H1 (cell line): ENCODE results near the gene WNT3A. TPM values are rescaled to one million over a fixed set of nuclear protein-coding genes. Genes with fewer than 3 reads are reported as not detected.

Experiments used
- CTCF ChIA-PET: fragments of 300-600 bp; sonication (Branson Sonifier 250); formaldehyde crosslinking; loops from one replicate; lab custom pipeline; 2021; ENCODE audit not compliant: partially characterized antibody; lab: Charles Lee
- POLR2A ChIA-PET: fragments of 300-600 bp; sonication (Branson Sonifier 250); formaldehyde crosslinking; loops from one replicate; lab custom pipeline; 2021; ENCODE audit warnings: inconsistent platforms; ENCODE audit not compliant: partially characterized antibody; lab: Charles Lee
- DNase-seq, 2 experiments: peaks; one replicate each; pipeline versions ENCODE4 v3.0.0 to v3.0.0-alpha.2; 2010 to 2022; ENCODE audit warnings: low spot score in 2 of 2, low read depth in 1 of 2, mixed read lengths in 1 of 2
- FAIRE-seq: peaks from 2 replicates; lab custom pipeline; 2011; peaks lifted over from hg19 to GRCh38; lab: Jason Lieb, UNC
- H2AFZ ChIP-seq: 2 replicates; pipeline ENCODE4 v1.8.1; 2012; ENCODE audit warnings: low read length, inconsistent platforms
- H2AK5ac ChIP-seq: 2 replicates; pipeline ENCODE4 v1.6.1; 2013; ENCODE audit warnings: low read depth, low read length
- H2BK120ac ChIP-seq: replicated peaks from 2 replicates; pipeline ENCODE3; 2013; ENCODE audit warnings: low read depth, low read length, inconsistent platforms
- H2BK12ac ChIP-seq: 2 replicates; pipeline ENCODE4 v1.6.1; 2013; ENCODE audit warnings: low read depth, low read length
- H2BK15ac ChIP-seq: 2 replicates; pipeline ENCODE4 v1.6.1; 2013; ENCODE audit warnings: low read length
- H2BK20ac ChIP-seq: 2 replicates; pipeline ENCODE4 v1.6.1; 2013; ENCODE audit warnings: low read length
- H2BK5ac ChIP-seq: 2 replicates; pipeline ENCODE4 v1.6.1; 2013; ENCODE audit warnings: low read depth, low read length
- H3K14ac ChIP-seq: 2 replicates; pipeline ENCODE4 v1.6.1; 2013; ENCODE audit warnings: inconsistent platforms; ENCODE audit not compliant: insufficient read length
- H3K18ac ChIP-seq: 2 replicates; pipeline ENCODE4 v1.6.1; 2013; ENCODE audit warnings: low read length; ENCODE audit errors: extremely low read depth
- H3K23ac ChIP-seq: 2 replicates; pipeline ENCODE4 v1.6.1; 2013; ENCODE audit warnings: inconsistent platforms; ENCODE audit not compliant: insufficient read length
- H3K23me2 ChIP-seq: 2 replicates; pipeline ENCODE4 v1.6.1; 2013; ENCODE audit warnings: low read depth, low read length
- H3K27ac ChIP-seq: 2 replicates; pipeline ENCODE4 v1.6.1; 2011; ENCODE audit warnings: low read depth, low read length, inconsistent platforms
- H3K27me3 ChIP-seq, 4 experiments: replicated peaks in 1 of 4; 1 replicate in 1 of 4; 2 replicates in 3 of 4; pipeline versions ENCODE4 v1.6.1 to v1.8.1; 2011 to 2013; ENCODE audit warnings: low read length in 3 of 4, mild to moderate bottlenecking in 3 of 4, inconsistent platforms in 2 of 4, mixed read lengths in 2 of 4, moderate library complexity in 1 of 4; ENCODE audit not compliant: control insufficient read depth in 3 of 4, insufficient read depth in 3 of 4; ENCODE audit errors: extremely low read depth in 1 of 4
- H3K36me3 ChIP-seq, 4 experiments: 2 replicates each; pipeline versions ENCODE4 v1.6.1 to v1.8.1; 2011 to 2013; ENCODE audit warnings: mild to moderate bottlenecking in 4 of 4, low read length in 3 of 4, moderate library complexity in 2 of 4, control low read depth in 1 of 4, inconsistent platforms in 1 of 4; ENCODE audit not compliant: insufficient read depth in 4 of 4, control insufficient read depth in 2 of 4
- H3K4ac ChIP-seq: replicated peaks from 2 replicates; pipeline ENCODE3; 2013; ENCODE audit warnings: low read length, low read depth, mixed read lengths, inconsistent platforms; ENCODE audit not compliant: insufficient read length
- H3K4me1 ChIP-seq, 4 experiments: replicated peaks in 1 of 4; 1 replicate in 1 of 4; 2 replicates in 3 of 4; pipeline versions ENCODE4 v1.6.1 to v1.8.1; 2011 to 2013; ENCODE audit warnings: low read length in 3 of 4, inconsistent platforms in 2 of 4, mixed read lengths in 1 of 4; ENCODE audit not compliant: insufficient read depth in 4 of 4, control insufficient read depth in 3 of 4
- H3K4me2 ChIP-seq, 2 experiments: 2 replicates each; pipeline versions ENCODE4 v1.6.1 to v1.8.1; 2011 to 2013; ENCODE audit warnings: low read depth in 2 of 2, low read length in 2 of 2, control low read depth in 1 of 2, inconsistent platforms in 1 of 2, mild to moderate bottlenecking in 1 of 2; ENCODE audit not compliant: insufficient read depth in 1 of 2
- H3K4me3 ChIP-seq, 4 experiments: fragments of 200-600, 300-600 bp in 1 of 4; sonication (generic), shearing (Covaris generic), sonication (Bioruptor Twin) in 1 of 4; 2 replicates each; pipeline versions ENCODE4 v1.5.1 to v1.8.1; 2011 to 2016; ENCODE audit warnings: low read length in 4 of 4, low read depth in 3 of 4, control low read depth in 2 of 4, inconsistent platforms in 2 of 4, mild to moderate bottlenecking in 2 of 4, mixed read lengths in 1 of 4, moderate library complexity in 1 of 4; ENCODE audit not compliant: insufficient read depth in 2 of 4; ENCODE audit errors: extremely low read depth in 1 of 4
- H3K56ac ChIP-seq: replicated peaks from 2 replicates; pipeline ENCODE3; 2013; ENCODE audit warnings: low read depth, mild to moderate bottlenecking, mixed read lengths, low read length, inconsistent platforms; ENCODE audit not compliant: insufficient read length
- H3K79me1 ChIP-seq: 2 replicates; pipeline ENCODE4 v1.6.1; 2013; ENCODE audit warnings: low read depth, low read length, control low read depth
- H3K79me2 ChIP-seq, 2 experiments: 2 replicates each; pipeline versions ENCODE4 v1.6.1 to v1.8.1; 2012 to 2013; ENCODE audit warnings: low read length in 2 of 2, mild to moderate bottlenecking in 2 of 2, inconsistent platforms in 1 of 2; ENCODE audit not compliant: insufficient read depth in 2 of 2, control insufficient read depth in 1 of 2
- H3K9ac ChIP-seq, 4 experiments: replicated peaks in 1 of 4; 1 replicate in 1 of 4; 2 replicates in 3 of 4; pipeline versions ENCODE4 v1.6.1 to v1.8.1; 2011 to 2013; ENCODE audit warnings: low read depth in 3 of 4, low read length in 3 of 4, control low read depth in 2 of 4, mild to moderate bottlenecking in 2 of 4, moderate library complexity in 2 of 4, inconsistent platforms in 1 of 4; ENCODE audit errors: extremely low read depth in 1 of 4
- H3K9me3 ChIP-seq, 2 experiments: 2 replicates each; pipeline versions ENCODE4 v1.6.1 to v1.8.1; 2012 to 2013; ENCODE audit warnings: mild to moderate bottlenecking in 2 of 2, moderate library complexity in 2 of 2, control low read depth in 1 of 2, inconsistent platforms in 1 of 2, low read depth in 1 of 2, low read length in 1 of 2, mixed read lengths in 1 of 2; ENCODE audit not compliant: insufficient read depth in 2 of 2
- H4K20me1 ChIP-seq, 2 experiments: replicated peaks in 1 of 2; 2 replicates each; pipeline versions ENCODE3 to v1.8.1; 2011 to 2013; ENCODE audit warnings: inconsistent platforms in 2 of 2, low read length in 2 of 2, mild to moderate bottlenecking in 1 of 2; ENCODE audit not compliant: insufficient read depth in 2 of 2, control insufficient read depth in 1 of 2
- H4K5ac ChIP-seq: 2 replicates; pipeline ENCODE4 v1.6.1; 2013; ENCODE audit warnings: low read length, low read depth, mixed read lengths, inconsistent platforms; ENCODE audit not compliant: insufficient read length
- H4K8ac ChIP-seq: 2 replicates; pipeline ENCODE4 v1.8.0; 2013; ENCODE audit warnings: mild to moderate bottlenecking, moderate library complexity, low read length, inconsistent platforms; ENCODE audit not compliant: insufficient read depth; ENCODE audit errors: extremely low read depth
- H4K91ac ChIP-seq: replicated peaks from 2 replicates; pipeline ENCODE3; 2013; ENCODE audit warnings: low read length, mixed read lengths, inconsistent platforms; ENCODE audit not compliant: insufficient read length
- ASH2L ChIP-seq: fragments of 200-600, 300-600 bp; sonication (generic); IDR thresholded peaks from one replicate; pipeline ENCODE4 v1.7.1; 2017; ENCODE audit warnings: low read length
- CBX8 ChIP-seq: fragments of 300-800, 300-1000 bp; sonication (generic); IDR thresholded peaks from 2 replicates; pipeline ENCODE4 v1.7.1; 2016; ENCODE audit warnings: low read depth, low read length, borderline replicate concordance
- CEBPB ChIP-seq: IDR thresholded peaks from 2 replicates; pipeline ENCODE4 v1.6.1; 2012; ENCODE audit warnings: low read depth, low read length
- EGR1 ChIP-seq: IDR thresholded peaks from 2 replicates; pipeline ENCODE4 v1.6.1; 2011; ENCODE audit warnings: low read depth, low read length, borderline replicate concordance
- EP300 ChIP-seq, 2 experiments: IDR thresholded peaks; 1 replicate in 1 of 2; 2 replicates in 1 of 2; pipeline ENCODE4 v1.6.1; 2011 to 2012; ENCODE audit warnings: low read depth in 2 of 2, low read length in 2 of 2, mild to moderate bottlenecking in 2 of 2, borderline replicate concordance in 1 of 2, inconsistent platforms in 1 of 2, moderate library complexity in 1 of 2
- POU5F1 ChIP-seq: IDR thresholded peaks from 2 replicates; pipeline ENCODE4 v1.6.1; 2011; ENCODE audit warnings: low read depth, mild to moderate bottlenecking, low read length, moderate library complexity
- SP4 ChIP-seq: IDR thresholded peaks from 2 replicates; pipeline ENCODE4 v1.6.1; 2012; ENCODE audit warnings: low read length, inconsistent platforms
- TEAD4 ChIP-seq: IDR thresholded peaks from 2 replicates; pipeline ENCODE4 v1.6.1; 2012; ENCODE audit warnings: low read depth, low read length, inconsistent platforms, mixed read lengths
- WGBS, 2 experiments: shearing (Covaris generic) in 1 of 2; methylation state at CpG; one replicate each; pipeline versions ENCODE4 v1.1.6 to v1.1.7; 2013 to 2015; ENCODE audit warnings: low lambda C conversion rate in 2 of 2, mixed read lengths in 2 of 2, inconsistent platforms in 1 of 2, low coverage in 1 of 2, missing lambda C conversion rate in 1 of 2; ENCODE audit not compliant: insufficient replicate concordance in 2 of 2, insufficient coverage in 1 of 2, insufficient read length in 1 of 2; ENCODE audit errors: extremely low coverage in 1 of 2, missing lambda C conversion rate in 1 of 2; 5-methylcytosine and 5-hydroxymethylcytosine counted together
- polyA plus RNA-seq, 7 experiments: library from polyadenylated mRNA; depleted of rRNA in 3 of 7; stranded (reverse) in 5 of 7; unstranded in 2 of 7; fragments of >200 nt in 5 of 7; fragments of 200-250 nt in 2 of 7; gene quantifications; 1 replicate in 5 of 7; 2 replicates in 1 of 7; 4 replicates in 1 of 7; pipeline versions ENCODE4 v1.2.1 to v1.2.3, GENCODE V29; 2011 to 2013; ENCODE audit warnings: missing spikeins in 2 of 7, mixed read lengths in 2 of 7
- total RNA-seq: library from RNA; stranded (reverse); fragmentation: NEBNext Ultra II Directional; extraction: Animal tissue kit (Norgen Biotek cat#: 25700); gene quantifications from 2 replicates; pipeline ENCODE4 v1.2.1, GENCODE V29; 2021
- TF ChIP-seq, protein P1 (sequence below): IDR thresholded peaks from 2 replicates; pipeline ENCODE4 v1.6.1; 2012; ENCODE audit warnings: inconsistent platforms
- TF ChIP-seq, protein P2 (sequence below): IDR thresholded peaks from 2 replicates; pipeline ENCODE4 v1.6.1; 2012; ENCODE audit warnings: low read length, inconsistent platforms

Gene WNT3A
- total and polyA plus RNA-seq, 2 of the 8 experiments (the other 6 are each of a cell fraction or from before 2014, with no cell fraction given) = 0.08 to 0.19 TPM

DNA sequence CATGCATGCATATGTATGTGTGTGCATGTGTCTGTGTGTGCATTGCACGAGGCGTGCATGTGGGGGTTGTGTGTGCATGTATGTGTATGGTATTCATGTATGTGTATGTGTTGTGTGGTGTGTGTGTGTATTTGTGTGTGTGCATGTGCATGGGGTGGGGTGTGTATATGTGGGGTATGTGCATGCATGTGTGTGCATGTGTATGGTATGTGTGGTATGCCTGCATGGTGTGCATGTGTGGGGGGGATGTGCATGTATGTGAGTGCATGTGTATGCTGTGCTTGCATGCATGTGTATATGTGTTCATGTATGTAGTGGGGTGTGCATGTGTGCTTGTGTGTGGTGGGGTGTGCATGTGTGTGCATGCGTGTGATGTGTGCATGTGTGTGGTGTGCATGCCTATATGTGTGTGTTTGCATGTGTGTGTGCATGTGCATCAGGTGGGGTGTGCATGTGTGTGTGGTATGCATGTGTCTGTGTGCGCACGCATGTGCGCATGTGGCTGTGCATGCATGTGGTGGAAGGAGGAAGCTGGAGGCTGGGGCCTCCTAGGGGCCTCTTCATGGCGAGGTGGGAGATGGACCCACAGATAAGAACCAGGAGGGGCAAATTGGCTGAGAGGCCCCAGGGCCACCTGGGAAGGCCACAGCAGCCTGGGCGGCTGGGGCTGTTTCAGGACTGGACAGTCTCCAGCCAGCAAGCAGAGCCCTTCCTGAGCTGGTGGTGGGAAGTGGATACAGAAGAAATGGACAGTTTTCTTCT lies 39.8 kb downstream of the WNT3A start:
- H3K14ac ChIP-seq = no peak overlapping the region
- CTCF ChIA-PET = interaction anchor here (1.8 kb wide), 1 partner anchor 47 kb away, joined by 7 read pairs; no protein-coding TSS in a partner anchor
- no peak overlapping the region for H3K23ac ChIP-seq
- H3K23me2 ChIP-seq = peaks cover 16% of the 10 kb centered on the region
- 89% methylated on average over 8 of the region's 8 CpGs; no CpG with 5 or more reads in 1 of the 2 experiments for WGBS, 2 experiments
- POLR2A ChIA-PET = no interaction called here
- H4K5ac ChIP-seq = no peak overlapping the region
- FAIRE-seq = no peak
- peaks cover 2 to 28% (median 11%) of the 10 kb centered on the region in 4 experiments; a peak in 6 of 7 replicates for H3K27me3 ChIP-seq
- H3K36me3 ChIP-seq = no peaks in the 10 kb centered on the region
- no peak overlapping the region for H3K27ac ChIP-seq
- H4K20me1 ChIP-seq = peaks cover 2 to 14% of the 10 kb centered on the region in 2 experiments
- H2AFZ ChIP-seq = no peak overlapping the region
- no peak overlapping the region for H4K91ac ChIP-seq
- H3K56ac ChIP-seq = no peak overlapping the region
- H2BK5ac ChIP-seq = no peak overlapping the region
- no peak overlapping the region for H2BK120ac ChIP-seq
- H2BK15ac ChIP-seq = 0 out of 2 replicates have a peak overlapping the region, but pooled peaks have one; percentile 29
- H3K4me2 ChIP-seq = no peak overlapping the region
- H3K79me1 ChIP-seq = no peaks in the 10 kb centered on the region
- H2BK12ac ChIP-seq = 0 out of 2 replicates have a peak overlapping the region, but pooled peaks have one; percentile 43
- H3K4me3 ChIP-seq = no peak overlapping the region
- H3K4ac ChIP-seq = no peak overlapping the region
- H3K4me1 ChIP-seq = peaks cover 0 to 11% (median 3%) of the 10 kb centered on the region in 4 experiments; a peak in 4 of 7 replicates
- no peak overlapping the region for H2BK20ac ChIP-seq
- no peak overlapping the region; a peak in 1 of 7 replicates for H3K9ac ChIP-seq
- no peaks in the 10 kb centered on the region for H3K79me2 ChIP-seq
- no peaks in the 10 kb centered on the region for H3K9me3 ChIP-seq
- no peak overlapping the region for H4K8ac ChIP-seq
- no peak overlapping the region for H2AK5ac ChIP-seq
- peak in 1 of 2 experiments; percentile 37 for DNase-seq
- H3K18ac ChIP-seq = no peak overlapping the region
- TF ChIP-seq, protein P1, sequence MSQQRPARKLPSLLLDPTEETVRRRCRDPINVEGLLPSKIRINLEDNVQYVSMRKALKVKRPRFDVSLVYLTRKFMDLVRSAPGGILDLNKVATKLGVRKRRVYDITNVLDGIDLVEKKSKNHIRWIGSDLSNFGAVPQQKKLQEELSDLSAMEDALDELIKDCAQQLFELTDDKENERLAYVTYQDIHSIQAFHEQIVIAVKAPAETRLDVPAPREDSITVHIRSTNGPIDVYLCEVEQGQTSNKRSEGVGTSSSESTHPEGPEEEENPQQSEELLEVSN = no peak
- TF ChIP-seq ASH2L (no peak), CBX8 (no peak), POU5F1 (no peak), EGR1 (no peak), TEAD4 (no peak), CEBPB (no peak), EP300 (IDR thresholded peaks at IDR 0.05; ENCODE audit: borderline replicate concordance in 1 of 2, low read depth in 2 of 2, low read length in 2 of 2) (no peak), SP4 (no peak)
- TF ChIP-seq, protein P2, sequence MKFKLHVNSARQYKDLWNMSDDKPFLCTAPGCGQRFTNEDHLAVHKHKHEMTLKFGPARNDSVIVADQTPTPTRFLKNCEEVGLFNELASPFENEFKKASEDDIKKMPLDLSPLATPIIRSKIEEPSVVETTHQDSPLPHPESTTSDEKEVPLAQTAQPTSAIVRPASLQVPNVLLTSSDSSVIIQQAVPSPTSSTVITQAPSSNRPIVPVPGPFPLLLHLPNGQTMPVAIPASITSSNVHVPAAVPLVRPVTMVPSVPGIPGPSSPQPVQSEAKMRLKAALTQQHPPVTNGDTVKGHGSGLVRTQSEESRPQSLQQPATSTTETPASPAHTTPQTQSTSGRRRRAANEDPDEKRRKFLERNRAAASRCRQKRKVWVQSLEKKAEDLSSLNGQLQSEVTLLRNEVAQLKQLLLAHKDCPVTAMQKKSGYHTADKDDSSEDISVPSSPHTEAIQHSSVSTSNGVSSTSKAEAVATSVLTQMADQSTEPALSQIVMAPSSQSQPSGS = no peak
